Measurements from ENCODE around the gene TCEA2. TPM values are rescaled to one million over a fixed set of nuclear protein-coding genes. Genes with fewer than 3 reads are reported as not detected.
A peak's percentile ranks its signal among the peaks of the same experiment; 100 is the strongest.

The TCEA2 gene
- total and polyA plus RNA-seq, 2 of the 13 experiments (the other 11 are each of a cell fraction or from before 2014, with no cell fraction given): 28.1 to 33.7 TPM

GRCh38 chr20:64110411-64111068 lies 47.5 kb downstream of the TCEA2 start (continued):
- TF ChIP-seq TRIM22 (IDR thresholded peaks at IDR 0.05): no peak
- TF ChIP-seq KLF16 (CRISPR knock-in tag; IDR thresholded peaks at IDR 0.05): 0 out of 4 replicates have a peak, but pooled peaks of 1 of the 2 experiments have one; percentile 38
- TF ChIP-seq ZNF770 (CRISPR knock-in tag; IDR thresholded peaks at IDR 0.05): no peak
- TF ChIP-seq ZNF713 (CRISPR knock-in tag; IDR thresholded peaks at IDR 0.05): no peak
- no peak for TF ChIP-seq MED1 (CRISPR knock-in tag; IDR thresholded peaks at IDR 0.05)
- no peak for TF ChIP-seq HMGA1 (CRISPR knock-in tag; conservative IDR thresholded peaks at IDR 0.05)
- TF ChIP-seq ZBTB14 (CRISPR knock-in tag; IDR thresholded peaks at IDR 0.05): no peak
- no peak for TF ChIP-seq PLSCR1 (CRISPR knock-in tag; IDR thresholded peaks at IDR 0.05; ENCODE audit: borderline replicate concordance)
- TF ChIP-seq ZNF33A (CRISPR knock-in tag; IDR thresholded peaks at IDR 0.05; ENCODE audit: borderline replicate concordance): no peak
- 0 out of 2 replicates have a peak, but pooled peaks have one; percentile 55 for TF ChIP-seq ZSCAN25 (CRISPR knock-in tag; IDR thresholded peaks at IDR 0.05)
- no peak for TF ChIP-seq ZNF451 (CRISPR knock-in tag; IDR thresholded peaks at IDR 0.05)
- TF ChIP-seq EZH2 (conservative IDR thresholded peaks at IDR 0.05; ENCODE audit: low read depth, low read length): no peak
- TF ChIP-seq HBP1 (CRISPR knock-in tag; IDR thresholded peaks at IDR 0.05; ENCODE audit: low read depth): no peak
- no peak for TF ChIP-seq NR3C1 (CRISPR knock-in tag; IDR thresholded peaks at IDR 0.05)
- no peak for TF ChIP-seq IKZF1 (IDR thresholded peaks at IDR 0.05)
- TF ChIP-seq ZNF773 (CRISPR knock-in tag; IDR thresholded peaks at IDR 0.05; ENCODE audit: borderline replicate concordance): no peak
- no peak for TF ChIP-seq ZNF513 (CRISPR knock-in tag; conservative IDR thresholded peaks at IDR 0.05)
- TF ChIP-seq NFE2L2 (IDR thresholded peaks at IDR 0.05; ENCODE audit: low read length): no peak
